Gastrocnemius medialis (tissue), 4 donors: ENCODE measurements around the gene COL4A3.

Source experiments
- POLR2A ChIP-seq, 2 donors: fragments of 450-650 bp; IDR thresholded peaks; one replicate each; pipeline ENCODE4 v1.6.1; 2017; ENCODE audit warnings: antibody characterized with exemption in 2 of 2, mild to moderate bottlenecking in 2 of 2, moderate library complexity in 2 of 2
- TF ChIP-seq, protein P1 (sequence below), 5 experiments: fragments of 450-650 bp in 3 of 5; fragments of 200-600 bp in 2 of 5; sonication (generic) in 2 of 5; IDR thresholded peaks in 4 of 5; conservative IDR thresholded peaks in 1 of 5; 1 replicate in 4 of 5; 2 replicates in 1 of 5; pipeline ENCODE4 v1.5.1; 2016 to 2019; ENCODE audit warnings: antibody characterized with exemption in 5 of 5, mild to moderate bottlenecking in 3 of 5, moderate library complexity in 3 of 5

DNA sequence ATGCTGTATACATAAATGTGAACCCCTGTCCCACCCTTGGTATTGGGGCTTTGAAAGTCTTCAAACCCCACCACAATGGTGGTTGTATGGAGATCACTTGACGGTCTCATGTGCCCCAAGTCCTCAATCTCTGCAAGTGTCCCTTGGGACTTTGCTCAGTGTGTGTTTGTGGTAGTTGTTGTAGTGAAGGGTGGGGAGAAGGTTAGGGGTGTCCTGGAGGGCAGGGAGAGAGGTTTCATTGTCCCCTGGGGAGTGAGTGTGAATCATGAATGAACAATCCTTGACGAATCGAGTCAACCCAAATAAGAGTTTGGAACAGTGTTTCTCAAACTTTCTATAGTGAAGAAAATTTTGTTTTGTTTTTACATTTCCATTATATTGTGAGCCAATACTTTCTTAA lies 28.1 kb downstream of the COL4A3 start:
- TF ChIP-seq, protein P1, sequence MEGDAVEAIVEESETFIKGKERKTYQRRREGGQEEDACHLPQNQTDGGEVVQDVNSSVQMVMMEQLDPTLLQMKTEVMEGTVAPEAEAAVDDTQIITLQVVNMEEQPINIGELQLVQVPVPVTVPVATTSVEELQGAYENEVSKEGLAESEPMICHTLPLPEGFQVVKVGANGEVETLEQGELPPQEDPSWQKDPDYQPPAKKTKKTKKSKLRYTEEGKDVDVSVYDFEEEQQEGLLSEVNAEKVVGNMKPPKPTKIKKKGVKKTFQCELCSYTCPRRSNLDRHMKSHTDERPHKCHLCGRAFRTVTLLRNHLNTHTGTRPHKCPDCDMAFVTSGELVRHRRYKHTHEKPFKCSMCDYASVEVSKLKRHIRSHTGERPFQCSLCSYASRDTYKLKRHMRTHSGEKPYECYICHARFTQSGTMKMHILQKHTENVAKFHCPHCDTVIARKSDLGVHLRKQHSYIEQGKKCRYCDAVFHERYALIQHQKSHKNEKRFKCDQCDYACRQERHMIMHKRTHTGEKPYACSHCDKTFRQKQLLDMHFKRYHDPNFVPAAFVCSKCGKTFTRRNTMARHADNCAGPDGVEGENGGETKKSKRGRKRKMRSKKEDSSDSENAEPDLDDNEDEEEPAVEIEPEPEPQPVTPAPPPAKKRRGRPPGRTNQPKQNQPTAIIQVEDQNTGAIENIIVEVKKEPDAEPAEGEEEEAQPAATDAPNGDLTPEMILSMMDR (IDR thresholded peaks at IDR 0.05 in 4 of 5, conservative IDR thresholded peaks at IDR 0.05 in 1 of 5) = no peak
- no peak for TF ChIP-seq POLR2A (IDR thresholded peaks at IDR 0.05)
